GM15510 (cell line): ENCODE measurements around the gene ANKLE2.

Experiments used
- POLR2A ChIP-seq: IDR thresholded peaks from 3 replicates; pipeline ENCODE4 v1.6.1; 2011; ENCODE audit warnings: borderline replicate concordance; ENCODE audit not compliant: insufficient read length; ENCODE audit errors: extremely low read depth

Gene ANKLE2

GRCh38 chr12:132759359-132759758 is 2.3 kb downstream of the ANKLE2 start:
- TF ChIP-seq POLR2A: no peak

- no peak for TF ChIP-seq POLR2A
Measured at GRCh38 chr12:132754160-132754932, 7.3 kb downstream of the ANKLE2 start.

GRCh38 chr12:132748319-132748718 is 13.3 kb downstream of the ANKLE2 start:
- no peak for TF ChIP-seq POLR2A

- no peak for TF ChIP-seq POLR2A
Measured at GRCh38 chr12:132747896-132748295, 13.7 kb downstream of the ANKLE2 start.

- no peak for TF ChIP-seq POLR2A
Measured at GRCh38 chr12:132747395-132747794, 14.2 kb downstream of the ANKLE2 start.

- TF ChIP-seq POLR2A: no peak
Measured at GRCh38 chr12:132746613-132747012, 15.0 kb downstream of the ANKLE2 start.

- TF ChIP-seq POLR2A: no peak
Measured at GRCh38 chr12:132743831-132744230, 17.8 kb downstream of the ANKLE2 start.

- no peak for TF ChIP-seq POLR2A
Measured at GRCh38 chr12:132741620-132742019, 20.0 kb downstream of the ANKLE2 start.

- TF ChIP-seq POLR2A: no peak
Measured at GRCh38 chr12:132740652-132741051, 21.0 kb downstream of the ANKLE2 start.

- TF ChIP-seq POLR2A: no peak
Measured at GRCh38 chr12:132740313-132740646, 21.4 kb downstream of the ANKLE2 start.

- TF ChIP-seq POLR2A: no peak
Measured at GRCh38 chr12:132739600-132740312, 21.9 kb downstream of the ANKLE2 start.

GRCh38 chr12:132736913-132737312 is 24.7 kb downstream of the ANKLE2 start:
- no peak for TF ChIP-seq POLR2A

- TF ChIP-seq POLR2A: no peak
Measured at GRCh38 chr12:132736378-132736777, 25.3 kb downstream of the ANKLE2 start.

GRCh38 chr12:132735496-132735895 is 26.1 kb downstream of the ANKLE2 start:
- no peak for TF ChIP-seq POLR2A

GRCh38 chr12:132734206-132734605 is 27.4 kb downstream of the ANKLE2 start:
- TF ChIP-seq POLR2A: no peak

- TF ChIP-seq POLR2A: no peak
Measured at GRCh38 chr12:132731574-132731973, 30.1 kb downstream of the ANKLE2 start.

GRCh38 chr12:132730353-132730752 is 31.3 kb downstream of the ANKLE2 start:
- TF ChIP-seq POLR2A: no peak
